Measurements from ENCODE around the gene SLC38A6. TPM values are rescaled to one million over a fixed set of nuclear protein-coding genes. Genes with fewer than 3 reads are reported as not detected.

SLC38A6 gene
- total and polyA plus RNA-seq, 10 of the 15 experiments (the other 5 are each of a cell fraction or from before 2014, with no cell fraction given): 2.0 to 7.0 (median 3.7) TPM

DNA sequence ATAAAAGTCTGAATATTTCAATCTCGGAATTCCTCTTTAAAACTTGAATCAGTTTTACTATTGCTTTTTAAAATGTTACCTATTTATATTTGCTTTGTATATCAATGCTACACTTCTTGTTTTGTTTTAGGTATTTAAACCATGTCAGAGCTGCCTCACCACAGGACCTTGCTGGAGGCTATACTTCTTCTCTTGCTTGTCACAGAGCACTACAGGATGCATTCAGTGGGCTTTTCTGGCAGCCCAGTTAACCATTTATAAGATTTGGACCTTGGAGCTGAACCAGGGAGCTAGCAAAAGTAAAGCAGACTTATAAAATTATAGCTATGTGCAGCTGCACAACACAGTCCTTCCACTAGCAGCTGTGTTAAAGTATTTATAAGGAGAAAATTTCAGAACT lies 12.9 kb upstream of the SLC38A6 start:
- no peak overlapping the region for H3K9ac ChIP-seq (ENCODE audit: control insufficient read depth, insufficient read depth, low read length)
- POLR2A ChIA-PET: no interaction called here
- H3K27me3 ChIP-seq (replicated peaks in 1 of 2; ENCODE audit: control insufficient read depth in 2 of 2, insufficient read depth in 2 of 2, low read length in 1 of 2): no peaks in the 10 kb centered on the region
- H3K4me3 ChIP-seq: no peak overlapping the region
- no peak overlapping the region for H3K4me2 ChIP-seq (ENCODE audit: control insufficient read depth, insufficient read depth)
- intact Hi-C loops (cut with micrococcal nuclease; ENCODE audit: unreplicated experiment): no loop called here
- CTCF ChIA-PET: no interaction called here
- SMC1A ChIA-PET (ENCODE audit: uncharacterized antibody, unreplicated experiment): interaction anchor here (1.1 to 2.7 kb wide), 3 partner anchors 10 to 13 kb away, joined by 3 to 14 read pairs (median 4); partner anchors contain the start of genes SLC38A6 and TRMT5
- no peaks in the 10 kb centered on the region for H3K4me1 ChIP-seq (ENCODE audit: control insufficient read depth, insufficient read depth, low read length)
- DNase-seq (ENCODE audit: low read depth, low spot score) (no peak), ATAC-seq (no peak), FAIRE-seq (peak; percentile 61)
- H2AFZ ChIP-seq (ENCODE audit: control insufficient read depth, low read depth, low read length): no peak overlapping the region
- RAD21 ChIA-PET (ENCODE audit: unreplicated experiment): no interaction called here
- no TSS peak for BruUV-seq (replicated peaks)
- H4K20me1 ChIP-seq (ENCODE audit: control insufficient read depth, insufficient read depth): no peaks in the 10 kb centered on the region
- TF ChIP-seq REST (IDR thresholded peaks at IDR 0.05; ENCODE audit: low read depth, low read length) (no peak), NRF1 (conservative IDR thresholded peaks at IDR 0.05; ENCODE audit: low read depth, low read length) (no peak), TAF1 (IDR thresholded peaks at IDR 0.05; ENCODE audit: borderline replicate concordance, low read depth, low read length) (no peak), RFX5 (IDR thresholded peaks at IDR 0.05; ENCODE audit: low read depth, low read length) (no peak), ETV6 (conservative IDR thresholded peaks at IDR 0.05 in 1 of 2, IDR thresholded peaks at IDR 0.05 in 1 of 2; ENCODE audit: borderline replicate concordance in 1 of 2, low read depth in 1 of 2) (no peak), YY1 (IDR thresholded peaks at IDR 0.05; ENCODE audit: low read depth, low read length) (no peak), RAD21 (IDR thresholded peaks at IDR 0.05; ENCODE audit: insufficient read depth, low read depth, low read length) (no peak)
- H3K27ac ChIP-seq (ENCODE audit: control insufficient read depth, insufficient read depth): no peak overlapping the region
- in situ Hi-C loops (cut with MboI): no loop called here
- WGBS (ENCODE audit: insufficient coverage, insufficient replicate concordance, low lambda C conversion rate, missing lambda C conversion rate): 95% methylated on average over 1 of the region's 1 CpG
- H3K9me3 ChIP-seq (replicated peaks; ENCODE audit: control insufficient read depth, insufficient read depth, low read length): no peaks in the 10 kb centered on the region
- H3K36me3 ChIP-seq (ENCODE audit: control insufficient read depth in 2 of 2, insufficient read depth in 2 of 2, low read length in 1 of 2): no peaks in the 10 kb centered on the region
- no peaks in the 10 kb centered on the region for H3K79me2 ChIP-seq (ENCODE audit: control insufficient read depth, insufficient read depth, low read length)
